Measurements from ENCODE around the gene RNF217.

- TF ChIP-seq PATZ1 (CRISPR knock-in tag; IDR thresholded peaks at IDR 0.05; ENCODE audit: borderline replicate concordance), result no peak
- no peak for TF ChIP-seq SNAI2 (CRISPR knock-in tag; IDR thresholded peaks at IDR 0.05)
- TF ChIP-seq CREB5 (CRISPR knock-in tag; IDR thresholded peaks at IDR 0.05; ENCODE audit: low read depth), result no peak
- no peak for TF ChIP-seq ZFP30 (CRISPR knock-in tag; IDR thresholded peaks at IDR 0.05)
- TF ChIP-seq ISL1 (CRISPR knock-in tag; IDR thresholded peaks at IDR 0.05), result no peak
- TF ChIP-seq TSHZ2 (CRISPR knock-in tag; IDR thresholded peaks at IDR 0.05), result no peak
Measured at GRCh38 chr6:125009578-125009977, 47.3 kb downstream of the RNF217 start.

All from SK-N-SH treated with all-trans-retinoic acid at 6 μM for 48 hours (cell line).